SK-N-MC (cell line): ENCODE data around the gene TTC9.

Experiments used
- DNase-seq: peaks from one replicate; pipeline ENCODE4 v3.0.0-alpha.2; 2011; ENCODE audit warnings: low read depth, low spot score
- H3K27ac ChIP-seq: fragments of 200-600 bp; sonication (generic); 2 replicates; pipeline ENCODE4 v1.5.1; 2016; ENCODE audit warnings: mixed run types
- H3K36me3 ChIP-seq: fragments of 200-600 bp; sonication (generic); 2 replicates; pipeline ENCODE4 v1.6.1; 2017; ENCODE audit warnings: antibody characterized with exemption, low read length, mixed read lengths; ENCODE audit not compliant: insufficient read depth
- H3K4me3 ChIP-seq: fragments of 200-600 bp; sonication (generic); 2 replicates; pipeline ENCODE4 v1.5.1; 2016
- H3K9ac ChIP-seq: fragments of 200-600 bp; sonication (generic); 2 replicates; pipeline ENCODE4 v1.8.0; 2017; ENCODE audit warnings: mixed run types, mixed read lengths; ENCODE audit not compliant: insufficient read length
- H3K9me3 ChIP-seq: fragments of 200-600 bp; sonication (generic); 2 replicates; pipeline ENCODE4 v1.6.1; 2017; ENCODE audit warnings: low read depth, mild to moderate bottlenecking, antibody characterized with exemption, low read length, moderate library complexity, mixed read lengths
- EZH2 ChIP-seq: fragments of 200-600 bp; sonication (generic); IDR thresholded peaks from one replicate; pipeline ENCODE4 v1.6.1; 2017; ENCODE audit warnings: antibody characterized with exemption
- FOXP2 ChIP-seq: optimal IDR thresholded peaks from 2 replicates; pipeline ENCODE3; 2011; ENCODE audit warnings: mild to moderate bottlenecking, moderate library complexity; ENCODE audit not compliant: insufficient read depth; ENCODE audit errors: extremely low read length, control extremely low read depth
- POLR2AphosphoS5 ChIP-seq: IDR thresholded peaks from 2 replicates; pipeline ENCODE4 v1.6.1; 2012; ENCODE audit warnings: mild to moderate bottlenecking, low read depth, low read length, borderline replicate concordance

Gene TTC9

DNA sequence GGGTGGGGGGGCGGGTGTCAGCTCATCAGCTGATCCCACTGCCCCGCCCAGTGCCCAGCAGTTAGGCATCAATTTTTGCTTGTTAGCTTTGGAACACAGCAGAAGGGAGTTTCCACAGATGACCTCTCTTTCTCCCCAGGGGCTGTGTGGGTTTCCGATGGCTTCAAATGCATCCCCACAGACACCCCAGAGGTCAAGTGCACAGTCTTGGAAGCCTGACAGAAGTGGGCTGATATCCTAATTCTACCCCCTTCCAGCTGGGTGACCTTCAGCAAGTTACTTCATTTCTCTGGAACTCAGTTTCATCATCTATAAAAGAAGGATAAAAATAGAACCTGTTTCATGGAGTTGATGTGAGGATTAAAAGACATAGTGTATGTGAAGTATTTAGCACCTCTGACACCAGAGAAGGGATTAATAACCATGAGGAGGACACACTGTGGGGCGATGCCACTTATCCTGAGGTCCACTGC, 22.0 kb downstream of the TTC9 start:
- no peak overlapping the region for H3K4me3 ChIP-seq
- H3K9me3 ChIP-seq = no peaks in the 10 kb centered on the region
- no peak for TF ChIP-seq POLR2AphosphoS5
- no peak for TF ChIP-seq FOXP2
- no peak for TF ChIP-seq EZH2
- no peak for DNase-seq
- H3K27ac ChIP-seq = no peak overlapping the region
- no peak overlapping the region for H3K9ac ChIP-seq
- no peaks in the 10 kb centered on the region for H3K36me3 ChIP-seq

DNA sequence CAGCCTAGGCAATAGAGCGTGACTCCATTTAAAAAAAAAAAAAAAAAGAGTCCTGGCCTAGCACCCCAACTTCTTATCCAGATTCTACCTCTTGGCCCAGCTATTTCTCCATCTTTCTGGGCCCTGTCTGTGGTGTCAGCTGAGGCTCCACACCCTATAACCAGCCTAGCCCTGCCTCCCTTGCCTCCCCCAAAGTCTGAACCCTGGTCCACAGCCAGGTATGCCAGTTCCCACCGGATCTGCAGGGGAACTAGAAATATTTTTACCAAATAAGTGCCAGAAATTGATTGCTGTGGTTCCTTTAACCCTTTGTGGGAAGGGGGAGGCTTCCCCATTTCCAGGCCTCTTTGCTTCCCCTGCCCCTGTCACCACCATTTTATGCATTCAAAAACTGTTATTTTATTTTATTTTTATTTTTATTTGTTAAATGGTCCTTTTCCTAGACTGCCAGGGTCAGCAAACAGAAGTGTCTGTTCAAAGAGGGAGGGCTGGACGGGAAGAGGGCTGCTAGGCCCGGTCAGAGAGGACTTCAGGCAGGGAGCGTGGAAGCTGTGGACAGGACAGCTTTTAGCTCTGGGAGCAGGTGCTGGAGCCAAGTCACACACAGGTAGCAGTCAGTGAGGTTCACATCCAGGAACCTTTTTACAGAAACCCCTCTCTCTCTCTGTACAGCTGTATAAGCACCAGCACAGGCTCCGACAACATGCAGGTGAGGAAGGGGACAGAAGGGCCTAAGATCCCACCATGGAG, 23.2 kb downstream of the TTC9 start:
- H3K9ac ChIP-seq = no peak overlapping the region
- no peak overlapping the region for H3K4me3 ChIP-seq
- H3K27ac ChIP-seq = no peak overlapping the region
- no peaks in the 10 kb centered on the region for H3K36me3 ChIP-seq
- no peak for DNase-seq
- no peak for TF ChIP-seq POLR2AphosphoS5
- no peak for TF ChIP-seq FOXP2
- no peak for TF ChIP-seq EZH2
- H3K9me3 ChIP-seq = no peaks in the 10 kb centered on the region

DNA sequence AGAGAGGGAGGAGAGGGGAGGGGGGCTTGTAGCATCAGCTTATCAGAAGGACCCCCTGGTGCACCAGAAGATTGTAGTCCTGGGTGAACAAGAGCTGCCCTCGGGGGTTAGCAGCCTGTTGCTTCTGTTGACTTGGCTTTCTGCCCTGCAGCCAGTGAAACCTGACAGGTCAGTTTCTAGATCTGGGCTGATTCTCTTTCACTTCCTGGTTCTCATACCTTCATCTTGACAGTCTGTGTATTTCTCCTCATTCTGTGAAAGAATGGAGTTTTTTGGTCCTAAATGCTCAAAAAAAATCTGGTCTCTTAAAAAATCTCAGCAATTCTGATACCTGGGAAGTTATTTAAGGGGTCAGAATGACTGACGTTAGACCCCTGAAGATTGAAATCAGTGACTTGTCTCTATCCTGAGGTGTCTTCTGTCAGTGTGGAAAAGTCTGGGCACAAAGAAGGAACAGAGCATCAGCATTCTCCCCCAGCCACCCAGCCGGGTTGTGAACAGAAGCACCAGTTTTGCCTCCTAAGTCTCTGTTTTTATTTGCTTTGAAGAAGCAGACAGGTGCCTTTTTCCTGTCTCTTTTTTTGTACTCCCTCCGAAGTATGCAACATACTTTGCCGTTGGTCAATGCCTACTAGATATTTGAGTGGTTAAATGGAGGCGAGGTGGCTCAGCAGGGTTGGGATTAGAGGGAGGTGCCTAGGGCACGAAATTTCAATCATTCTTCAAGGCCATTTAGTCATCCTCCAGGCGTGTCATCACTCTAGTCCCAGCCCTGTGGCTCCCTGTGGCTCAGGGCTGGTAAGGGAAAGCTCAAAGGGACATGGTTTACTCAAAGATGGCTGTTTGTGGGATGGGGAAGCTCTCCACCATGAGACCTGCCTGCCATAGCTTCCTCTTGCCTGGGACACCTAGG, 24.0 kb downstream of the TTC9 start:
- peak overlapping the region; percentile 25 for H3K4me3 ChIP-seq
- no peak for DNase-seq
- no peak overlapping the region for H3K9ac ChIP-seq
- no peaks in the 10 kb centered on the region for H3K36me3 ChIP-seq
- no peaks in the 10 kb centered on the region for H3K9me3 ChIP-seq
- TF ChIP-seq POLR2AphosphoS5 (no peak), EZH2 (no peak), FOXP2 (no peak)
- H3K27ac ChIP-seq = peak overlapping the region; percentile 58

DNA sequence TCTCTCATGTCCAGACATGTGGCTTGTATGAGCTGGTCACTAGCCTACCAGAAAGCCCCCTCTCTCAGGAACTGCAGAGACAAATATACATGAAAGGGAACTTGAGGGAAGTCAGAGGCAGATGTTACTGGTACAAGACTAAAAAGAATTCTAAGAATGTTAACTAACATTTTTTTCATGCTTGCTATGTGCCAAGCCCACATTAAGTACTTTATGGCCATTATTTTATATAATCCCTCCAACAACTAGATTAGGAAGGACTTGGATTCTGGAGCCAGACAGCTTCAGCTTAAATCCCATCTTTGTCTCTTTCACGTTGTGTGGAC, 24.6 kb downstream of the TTC9 start:
- H3K27ac ChIP-seq = peak overlapping the region; percentile 58

DNA sequence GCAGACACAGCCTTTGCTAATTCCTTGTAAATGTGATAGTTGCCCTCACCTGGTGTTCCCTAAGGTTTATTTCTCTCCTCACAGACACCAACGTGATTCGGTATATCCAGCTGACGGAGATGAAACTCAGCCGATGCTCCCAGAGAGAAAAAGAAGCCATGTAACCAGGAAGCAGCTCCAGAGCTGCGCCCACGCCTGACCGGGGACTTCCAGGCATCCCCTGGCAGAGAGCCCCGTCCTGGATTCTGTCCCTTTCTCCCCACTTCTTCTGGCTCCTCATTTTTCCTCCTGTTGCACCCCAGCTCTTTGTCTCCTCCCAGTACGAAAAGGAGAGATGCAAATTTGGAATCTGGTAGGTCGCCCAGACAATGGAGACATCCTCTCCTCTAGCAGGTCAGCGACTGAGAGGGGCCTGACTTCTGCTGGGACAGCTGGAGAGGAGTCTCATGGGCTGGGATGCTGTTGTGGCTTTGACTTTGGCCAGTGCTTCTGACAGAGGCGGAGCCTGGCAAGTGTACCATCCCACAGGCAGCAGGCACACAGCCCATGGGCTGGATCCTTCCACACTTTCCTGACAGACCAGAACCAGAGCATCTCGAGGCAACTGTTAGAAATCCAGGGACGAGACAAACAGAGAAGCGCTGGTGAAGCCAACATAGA, 29.4 kb downstream of the TTC9 start:
- no peaks in the 10 kb centered on the region for H3K36me3 ChIP-seq
- no peak overlapping the region for H3K9ac ChIP-seq
- no peaks in the 10 kb centered on the region for H3K9me3 ChIP-seq
- DNase-seq = no peak
- TF ChIP-seq FOXP2 = no peak
- TF ChIP-seq POLR2AphosphoS5 = no peak
- TF ChIP-seq EZH2 = no peak
- no peak overlapping the region for H3K4me3 ChIP-seq
- no peak overlapping the region for H3K27ac ChIP-seq

More for the DNA sequence above, 24.6 kb downstream of the TTC9 start:
- Histone ChIP-seq H3K36me3 (no peaks in the 10 kb centered on the region), H3K9ac (no peak overlapping the region), H3K4me3 (peak overlapping the region; percentile 25), H3K9me3 (no peaks in the 10 kb centered on the region)
- no peak for TF ChIP-seq POLR2AphosphoS5
- no peak for TF ChIP-seq FOXP2
- no peak for TF ChIP-seq EZH2
- no peak for DNase-seq

DNA sequence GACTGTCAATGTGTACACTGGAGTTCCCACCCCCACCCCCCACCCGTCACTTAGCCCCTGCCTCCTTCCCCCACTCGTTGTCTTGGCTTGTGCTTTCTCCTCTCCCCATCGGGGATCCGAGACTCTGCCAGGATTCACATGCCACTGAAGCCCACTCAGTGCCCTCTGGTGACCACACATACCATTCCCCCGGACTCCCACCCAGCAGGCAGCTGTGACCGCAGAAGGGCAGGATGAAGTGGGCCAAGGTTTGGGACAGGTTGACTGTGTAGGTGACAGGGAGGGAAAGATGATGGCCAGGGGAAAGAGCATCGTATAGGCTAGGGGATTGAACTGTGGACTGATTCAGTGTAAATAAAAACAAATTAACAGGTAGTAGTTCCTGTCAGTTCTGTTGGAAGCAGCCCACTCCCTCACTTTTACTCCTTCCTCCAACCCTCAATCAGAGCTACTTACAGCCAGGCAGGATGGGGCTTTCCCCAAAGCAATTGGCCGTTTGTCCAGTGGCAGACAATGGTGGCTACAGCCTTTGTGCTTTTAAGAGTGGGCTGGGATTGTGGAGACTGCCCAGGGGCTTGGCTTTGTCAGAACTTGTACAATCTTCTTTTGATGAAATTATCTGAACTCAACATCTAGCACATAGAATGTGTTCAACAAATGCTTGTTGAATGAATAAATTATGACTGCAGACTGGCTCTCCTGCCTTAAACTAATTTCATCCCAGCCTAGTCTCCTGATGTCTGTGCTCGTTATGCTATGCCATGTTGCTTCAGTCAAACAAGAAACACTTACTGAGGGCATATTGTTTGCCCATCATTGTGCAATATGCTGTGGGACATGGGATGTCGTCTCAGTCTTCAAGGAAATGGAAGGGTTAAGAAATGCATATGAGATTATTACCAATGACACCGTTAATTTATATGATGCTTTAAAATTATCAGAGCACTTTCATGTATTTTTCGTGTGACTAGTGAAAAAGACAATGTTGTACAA, 30.2 kb downstream of the TTC9 start:
- H3K9ac ChIP-seq = no peak overlapping the region
- DNase-seq = no peak
- H3K9me3 ChIP-seq = no peaks in the 10 kb centered on the region
- H3K27ac ChIP-seq = no peak overlapping the region
- TF ChIP-seq EZH2 = no peak
- no peak for TF ChIP-seq POLR2AphosphoS5
- no peak for TF ChIP-seq FOXP2
- H3K4me3 ChIP-seq = no peak overlapping the region
- no peaks in the 10 kb centered on the region for H3K36me3 ChIP-seq

DNA sequence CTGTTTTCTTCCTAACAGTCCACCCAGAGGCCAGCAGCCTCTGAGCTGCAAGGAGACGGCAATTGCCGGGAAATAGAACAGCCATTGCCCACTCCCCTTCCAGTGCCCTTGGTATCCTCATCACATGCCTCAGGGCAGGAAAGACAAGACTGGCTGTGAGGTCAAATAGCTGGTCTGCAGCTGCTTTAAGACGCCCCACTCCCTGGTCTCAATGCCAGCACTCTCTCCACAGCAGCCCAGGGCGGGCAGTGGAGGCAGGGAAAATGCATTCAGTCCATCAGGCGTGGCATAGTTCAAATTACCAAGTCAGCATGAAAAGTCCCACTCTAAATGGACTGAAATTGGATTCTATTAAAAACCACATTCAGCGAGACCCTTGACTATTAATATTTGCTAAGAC, 35.6 kb downstream of the TTC9 start:
- no peak for DNase-seq
- H3K36me3 ChIP-seq = no peaks in the 10 kb centered on the region
- no peak overlapping the region for H3K27ac ChIP-seq
- no peak overlapping the region for H3K9ac ChIP-seq
- H3K9me3 ChIP-seq = no peaks in the 10 kb centered on the region
- TF ChIP-seq EZH2 (no peak), FOXP2 (no peak), POLR2AphosphoS5 (no peak)
- H3K4me3 ChIP-seq = no peak overlapping the region

DNA sequence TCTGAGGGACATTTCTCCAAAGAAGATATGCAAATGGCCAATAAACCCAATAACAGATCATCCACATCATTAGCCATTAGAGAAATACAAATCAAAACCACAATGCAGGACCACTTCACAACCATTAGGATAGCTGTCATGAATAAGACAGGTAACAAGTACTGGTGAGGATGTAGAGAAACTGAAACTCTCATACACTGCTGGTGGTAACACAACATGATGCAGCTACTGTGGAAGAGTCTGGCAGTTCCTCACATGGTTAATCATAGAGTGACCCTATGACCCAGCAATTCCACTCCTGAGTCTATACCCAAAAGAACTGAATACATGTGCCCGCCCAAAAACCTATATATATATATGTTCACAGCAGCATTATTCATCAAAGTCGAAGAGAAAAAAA, 39.0 kb downstream of the TTC9 start:
- no peak for TF ChIP-seq POLR2AphosphoS5
- no peak for TF ChIP-seq FOXP2
- no peak for TF ChIP-seq EZH2
- no peak overlapping the region for H3K27ac ChIP-seq

More for the DNA sequence above, 39.0 kb downstream of the TTC9 start:
- Histone ChIP-seq H3K9ac (no peak overlapping the region), H3K9me3 (no peaks in the 10 kb centered on the region), H3K4me3 (no peak overlapping the region), H3K36me3 (no peaks in the 10 kb centered on the region)
- no peak for DNase-seq
